Thoracic aorta (tissue), 2 donors: Measurements from ENCODE around the gene BSCL2. TPM values are rescaled to one million over a fixed set of nuclear protein-coding genes. Genes with fewer than 3 reads are reported as not detected.
A peak's percentile ranks its signal among the peaks of the same experiment; 100 is the strongest.
"Not testable (repeated sequence)": the region's sequence is repeated elsewhere in the genome, so short reads cannot be mapped to it uniquely, and the experiment has no call there.

Experiments
- ATAC-seq: fragments of 150-250 bp; one replicate; pipeline ENCODE4 v1.8.0; 2017; ENCODE audit warnings: low read depth; ENCODE audit not compliant: insufficient number of reproducible peaks, low FRiP score
- DNase-seq: peaks from one replicate; pipeline ENCODE4 v3.0.0-alpha.2; 2020; ENCODE audit warnings: low spot score
- H3K27ac ChIP-seq, 2 donors: fragments of 200-600 bp; sonication (generic); 1 replicate in 1 of 2; 2 replicates in 1 of 2; pipeline ENCODE4 v1.5.1; 2016; ENCODE audit warnings: mild to moderate bottlenecking in 2 of 2, moderate library complexity in 2 of 2
- H3K27me3 ChIP-seq: fragments of 200-600 bp; sonication (generic); replicated peaks from 2 replicates; pipeline ENCODE4 v1.6.0; 2016; ENCODE audit warnings: mild to moderate bottlenecking; ENCODE audit not compliant: insufficient read depth
- H3K36me3 ChIP-seq: fragments of 200-600 bp; sonication (generic); one replicate; pipeline ENCODE4 v1.5.1; 2016
- H3K4me1 ChIP-seq, 2 donors: fragments of 200-600 bp; sonication (generic); 1 replicate in 1 of 2; 2 replicates in 1 of 2; pipeline versions ENCODE4 v1.5.1 to v1.6.0; 2016; ENCODE audit warnings: low read depth in 2 of 2, mild to moderate bottlenecking in 1 of 2; ENCODE audit not compliant: control insufficient read depth in 1 of 2
- H3K4me3 ChIP-seq: fragments of 200-600 bp; sonication (generic); 2 replicates; pipeline ENCODE4 v1.5.1; 2016; ENCODE audit warnings: mild to moderate bottlenecking
- H3K9me3 ChIP-seq: fragments of 200-600 bp; sonication (generic); 2 replicates; pipeline ENCODE4 v1.5.1; 2016
- total RNA-seq, 2 donors: library from RNA; depleted of rRNA; stranded (reverse); fragments of >200 nt; gene quantifications; one replicate each; pipeline versions ENCODE4 v1.1.0 to v1.2.3, GENCODE V29; 2016
- TF ChIP-seq, protein P1 (sequence below): fragments of 200-600 bp; sonication (generic); IDR thresholded peaks from one replicate; pipeline ENCODE4 v1.5.1; 2019; ENCODE audit warnings: antibody characterized with exemption

Gene BSCL2
- total RNA-seq, 2 donors from 2014 or later = 14.0 to 50.9 TPM

DNA sequence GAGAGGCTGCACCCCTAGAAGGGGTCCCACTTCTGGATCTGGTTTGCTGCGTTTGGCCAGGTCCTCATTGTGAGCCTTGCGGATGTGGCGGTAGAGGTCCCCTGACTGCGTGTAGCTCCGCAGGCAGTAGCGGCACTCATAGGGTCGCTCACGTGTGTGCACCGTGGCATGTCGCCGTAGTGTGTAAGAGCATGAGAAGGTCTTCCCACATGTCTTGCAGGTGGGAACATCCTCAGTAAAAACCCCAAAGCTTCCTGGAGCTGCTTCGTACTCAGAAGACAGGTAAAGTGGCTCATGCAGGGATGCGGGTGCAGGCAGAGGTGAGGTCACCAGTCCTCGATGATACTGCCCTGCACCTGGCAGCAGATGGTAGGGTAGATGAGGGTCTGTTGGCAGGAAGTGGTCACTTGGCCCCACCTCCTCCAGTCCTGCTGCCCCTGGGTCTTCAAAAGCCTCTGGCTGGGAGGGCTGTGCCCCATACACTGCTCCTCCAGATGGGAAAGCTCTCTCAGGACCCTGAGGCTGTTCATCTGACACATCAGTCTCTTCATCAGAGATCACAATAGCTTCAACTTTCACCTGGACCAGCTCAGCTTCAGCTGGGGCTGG lies 45.1 kb upstream of the BSCL2 start:
- Histone ChIP-seq H3K27me3 (no peaks in the 10 kb centered on the region), H3K27ac (no peak overlapping the region), H3K36me3 (peaks cover 3% of the 10 kb centered on the region), H3K4me1 (peaks cover 10 to 27% of the 10 kb centered on the region in 2 donors), H3K9me3 (no peaks in the 10 kb centered on the region), H3K4me3 (no peak overlapping the region)
- ATAC-seq (no peak), DNase-seq (no peak)
- TF ChIP-seq, protein P1, sequence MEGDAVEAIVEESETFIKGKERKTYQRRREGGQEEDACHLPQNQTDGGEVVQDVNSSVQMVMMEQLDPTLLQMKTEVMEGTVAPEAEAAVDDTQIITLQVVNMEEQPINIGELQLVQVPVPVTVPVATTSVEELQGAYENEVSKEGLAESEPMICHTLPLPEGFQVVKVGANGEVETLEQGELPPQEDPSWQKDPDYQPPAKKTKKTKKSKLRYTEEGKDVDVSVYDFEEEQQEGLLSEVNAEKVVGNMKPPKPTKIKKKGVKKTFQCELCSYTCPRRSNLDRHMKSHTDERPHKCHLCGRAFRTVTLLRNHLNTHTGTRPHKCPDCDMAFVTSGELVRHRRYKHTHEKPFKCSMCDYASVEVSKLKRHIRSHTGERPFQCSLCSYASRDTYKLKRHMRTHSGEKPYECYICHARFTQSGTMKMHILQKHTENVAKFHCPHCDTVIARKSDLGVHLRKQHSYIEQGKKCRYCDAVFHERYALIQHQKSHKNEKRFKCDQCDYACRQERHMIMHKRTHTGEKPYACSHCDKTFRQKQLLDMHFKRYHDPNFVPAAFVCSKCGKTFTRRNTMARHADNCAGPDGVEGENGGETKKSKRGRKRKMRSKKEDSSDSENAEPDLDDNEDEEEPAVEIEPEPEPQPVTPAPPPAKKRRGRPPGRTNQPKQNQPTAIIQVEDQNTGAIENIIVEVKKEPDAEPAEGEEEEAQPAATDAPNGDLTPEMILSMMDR = no peak

DNA sequence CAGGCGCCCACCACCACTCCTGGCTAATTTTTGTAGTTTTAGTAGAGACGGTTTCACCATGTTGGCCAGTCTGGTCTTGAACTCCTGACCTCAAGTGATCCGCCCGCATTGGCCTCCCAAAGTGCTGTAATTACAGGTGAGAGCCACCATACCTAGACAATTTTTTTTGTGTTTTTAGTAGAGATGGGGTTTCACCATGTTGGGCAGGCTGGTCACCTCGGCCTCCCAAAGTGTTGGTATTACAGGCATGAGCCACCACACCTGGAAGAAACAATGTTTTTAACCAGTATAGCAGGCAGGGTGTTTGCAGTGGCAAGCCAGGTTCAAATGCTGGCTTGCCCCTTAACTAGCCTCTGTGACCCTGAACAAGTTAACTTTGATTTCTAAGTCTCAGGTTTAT lies 42.7 kb upstream of the BSCL2 start:
- not testable (repeated sequence) for H3K4me3 ChIP-seq, H3K9me3 ChIP-seq, H3K27me3 ChIP-seq, ATAC-seq, H3K27ac ChIP-seq, H3K36me3 ChIP-seq, DNase-seq
- peaks cover 10 to 27% of the 10 kb centered on the region in 2 donors for H3K4me1 ChIP-seq

DNA sequence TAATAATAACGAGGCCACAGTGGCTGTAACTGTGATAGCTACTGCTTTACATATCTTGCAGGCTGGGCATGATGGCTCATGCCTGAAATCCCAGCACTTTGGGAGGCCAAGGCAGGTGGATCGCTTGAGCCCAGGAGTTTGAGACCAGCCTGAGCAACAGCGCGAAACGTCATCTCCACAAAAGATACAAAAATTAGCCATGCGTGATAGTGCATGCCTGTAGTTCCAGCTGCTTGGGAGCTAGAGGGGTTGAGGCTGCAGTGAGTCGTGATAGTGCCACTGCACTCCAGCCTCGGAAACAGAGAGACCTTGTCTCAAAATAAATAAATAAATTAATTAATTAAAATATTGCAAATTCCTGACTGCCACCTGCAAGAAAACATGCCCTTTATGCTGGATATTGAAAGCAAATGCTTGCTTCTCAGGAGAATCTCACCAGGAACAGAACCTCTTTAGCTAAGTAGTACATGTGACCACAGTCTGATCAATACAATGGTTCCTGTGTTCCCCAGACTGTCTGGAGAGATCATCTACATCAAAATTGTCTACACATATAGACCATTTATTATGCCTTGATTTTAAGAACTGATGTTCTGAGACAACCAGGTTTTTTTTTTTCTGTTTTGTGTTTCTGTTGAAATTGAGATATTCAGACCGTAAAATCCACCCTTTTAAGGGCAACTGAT lies 40.4 kb upstream of the BSCL2 start:
- no peak overlapping the region for H3K4me3 ChIP-seq
- TF ChIP-seq, protein P1 = no peak
- no peaks in the 10 kb centered on the region for H3K27me3 ChIP-seq
- ATAC-seq = no peak
- no peak for DNase-seq
- H3K27ac ChIP-seq = no peak overlapping the region
- H3K36me3 ChIP-seq = peaks cover 3% of the 10 kb centered on the region
- H3K4me1 ChIP-seq = peaks cover 0 to 14% of the 10 kb centered on the region in 2 donors
- H3K9me3 ChIP-seq = no peaks in the 10 kb centered on the region

DNA sequence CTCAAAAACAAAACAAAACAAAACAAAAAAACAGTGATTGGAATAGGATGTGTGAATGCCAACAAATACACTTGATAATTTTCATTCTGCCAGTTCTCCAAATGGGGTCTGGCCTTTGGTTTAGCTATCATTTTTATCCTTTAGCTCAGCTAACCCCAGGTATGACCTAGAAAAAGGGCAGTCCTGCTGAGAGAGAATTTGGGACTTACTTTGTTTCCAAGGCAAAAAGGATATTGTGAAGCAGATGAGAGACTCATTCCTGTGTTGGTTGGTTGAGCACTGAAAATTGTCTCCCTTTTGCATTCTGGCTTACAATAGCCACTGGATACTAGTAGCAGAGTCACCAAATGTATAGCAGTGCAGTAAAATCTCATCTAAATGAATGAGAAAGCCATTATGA lies 30.0 kb upstream of the BSCL2 start:
- H3K27me3 ChIP-seq = no peaks in the 10 kb centered on the region
- ATAC-seq = no peak
- peaks cover 25% of the 10 kb centered on the region for H3K36me3 ChIP-seq
- no peaks in the 10 kb centered on the region for H3K4me1 ChIP-seq
- H3K27ac ChIP-seq = no peak overlapping the region
- no peaks in the 10 kb centered on the region for H3K9me3 ChIP-seq
- H3K4me3 ChIP-seq = no peak overlapping the region
- TF ChIP-seq, protein P1 = no peak
- no peak for DNase-seq

DNA sequence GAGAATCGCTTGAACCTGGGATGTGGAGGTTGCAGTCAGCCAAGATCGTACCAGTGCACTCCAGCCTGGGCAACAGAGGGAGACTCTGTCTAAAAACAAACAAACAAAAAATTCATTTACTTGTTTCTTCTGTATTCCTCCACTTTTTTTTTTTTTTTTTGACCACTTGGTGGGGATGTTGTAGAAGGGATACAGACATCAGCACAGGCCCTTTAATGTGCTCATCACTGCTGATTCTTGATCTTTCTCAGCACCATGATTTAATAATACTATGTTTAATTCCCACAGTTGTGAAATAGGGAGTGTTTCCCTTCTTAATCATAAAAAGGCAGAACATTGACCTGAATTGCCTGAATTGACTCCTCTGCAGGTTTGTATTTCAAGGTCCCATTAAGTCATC lies 25.6 kb upstream of the BSCL2 start:
- no peak overlapping the region for H3K4me3 ChIP-seq
- peaks cover 22% of the 10 kb centered on the region for H3K36me3 ChIP-seq
- peaks cover 19 to 27% of the 10 kb centered on the region in 2 donors for H3K4me1 ChIP-seq
- no peaks in the 10 kb centered on the region for H3K9me3 ChIP-seq
- no peaks in the 10 kb centered on the region for H3K27me3 ChIP-seq
- TF ChIP-seq, protein P1 = no peak
- no peak for ATAC-seq
- DNase-seq = no peak
- H3K27ac ChIP-seq = no peak overlapping the region

DNA sequence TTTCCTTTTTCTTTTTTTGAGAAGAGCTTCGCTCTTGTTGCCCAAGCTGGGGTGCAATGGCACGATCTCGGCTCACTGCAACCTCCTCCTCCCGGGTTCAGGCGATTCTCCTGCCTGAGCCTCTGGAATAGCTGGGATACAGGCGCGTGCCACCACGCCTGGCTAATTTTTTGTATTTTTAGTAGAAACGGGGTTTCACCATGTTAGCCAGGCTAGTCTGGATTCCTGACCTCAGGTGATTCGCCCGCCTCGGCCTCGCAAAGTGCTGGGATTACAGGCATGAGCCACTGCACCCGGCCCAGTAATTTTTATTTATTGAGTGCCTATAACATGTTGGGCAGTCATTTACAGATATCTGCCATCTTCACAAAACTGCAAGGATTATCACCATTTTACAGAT lies 22.9 kb upstream of the BSCL2 start:
- not testable (repeated sequence) for H3K27me3 ChIP-seq, ATAC-seq, H3K9me3 ChIP-seq, DNase-seq
- Histone ChIP-seq H3K4me1 (peaks cover 19 to 37% of the 10 kb centered on the region in 2 donors), H3K4me3 (peak overlapping the region; percentile 97), H3K36me3 (peaks cover 10% of the 10 kb centered on the region), H3K27ac (peak overlapping the region in 1 of 2 donors; percentile 10)
